GM18505 (cell line): ENCODE results near the gene IFT20.

Experiments used
- ATAC-seq: cut with Tn5 transposase; IDR thresholded peaks from one replicate; pipeline ENCODE4 v1.9.1; 2021; ENCODE audit not compliant: unreplicated experiment
- POLR2A ChIP-seq: IDR thresholded peaks from 4 replicates; pipeline ENCODE4 v1.6.1; 2011; ENCODE audit warnings: borderline replicate concordance; ENCODE audit not compliant: insufficient read depth, insufficient read length; ENCODE audit errors: extremely low read depth

IFT20 gene

GRCh38 chr17:28369684-28370034 lies 34.4 kb upstream of the IFT20 start:
- TF ChIP-seq POLR2A: no peak
- no peak for ATAC-seq

GRCh38 chr17:28368915-28369683 lies 33.8 kb upstream of the IFT20 start:
- ATAC-seq: no peak
- TF ChIP-seq POLR2A: no peak

- no peak for ATAC-seq
- TF ChIP-seq POLR2A: no peak
These were observed 33.1 kb upstream of the IFT20 start for GRCh38 chr17:28368306-28368831.

- no peak for TF ChIP-seq POLR2A
- no peak for ATAC-seq
These were observed 32.5 kb upstream of the IFT20 start for GRCh38 chr17:28367641-28368305.

GRCh38 chr17:28366605-28367004 lies 31.3 kb upstream of the IFT20 start:
- no peak for ATAC-seq
- no peak for TF ChIP-seq POLR2A

- no peak for ATAC-seq
- TF ChIP-seq POLR2A: no peak
These were observed 30.2 kb upstream of the IFT20 start for GRCh38 chr17:28365487-28365886.

GRCh38 chr17:28364665-28365363 lies 29.5 kb upstream of the IFT20 start, which contains the start of gene SEBOX:
Gene SEBOX, minus strand, starts transcription at chr17:28365199. Its CDS starts 48 bp downstream, at chr17:28365151.
- TF ChIP-seq POLR2A: no peak
- no peak for ATAC-seq

- no peak for TF ChIP-seq POLR2A
- ATAC-seq: no peak
These were observed 28.7 kb upstream of the IFT20 start for GRCh38 chr17:28363776-28364650.

- no peak for TF ChIP-seq POLR2A
- no peak for ATAC-seq
These were observed 27.9 kb upstream of the IFT20 start for GRCh38 chr17:28363186-28363585.

GRCh38 chr17:28357901-28358197 lies 22.6 kb upstream of the IFT20 start:
- no peak for ATAC-seq
- no peak for TF ChIP-seq POLR2A

- peak; percentile 97 for ATAC-seq
- TF ChIP-seq POLR2A: peak; percentile 93
These were observed 22.0 kb upstream of the IFT20 start, which contains the start of gene POLDIP2 for GRCh38 chr17:28357061-28357900. Gene POLDIP2, minus strand, starts transcription at chr17:28357527. Its CDS starts 79 bp downstream, at chr17:28357448.

- no peak for ATAC-seq
- no peak for TF ChIP-seq POLR2A
These were observed 15.0 kb upstream of the IFT20 start for GRCh38 chr17:28350271-28350670.
